ENCODE data around the gene PEMT.

DNA sequence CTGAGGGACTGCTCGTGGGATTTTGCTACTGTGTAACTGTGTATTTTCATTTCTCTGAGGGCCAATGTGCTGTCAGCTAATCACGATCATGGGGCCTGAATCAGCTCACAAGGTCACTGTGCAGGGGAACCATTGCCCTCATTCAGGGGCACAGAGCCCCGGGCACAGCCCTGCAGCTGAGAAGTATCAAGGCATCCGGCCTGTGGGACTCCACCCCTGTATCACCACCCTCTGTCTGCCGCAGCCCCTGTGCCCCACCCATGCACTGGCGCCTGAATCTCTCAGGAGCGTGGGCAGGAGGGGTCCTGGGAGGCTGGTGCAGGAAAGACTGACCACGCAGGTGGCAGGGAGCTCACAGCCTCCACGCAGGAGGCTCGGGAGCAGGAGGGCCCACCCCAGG lies 51.9 kb downstream of the PEMT start:
- no peak for TF ChIP-seq EZH2 (IDR thresholded peaks at IDR 0.05)
- no peak for TF ChIP-seq POLR2AphosphoS5 (IDR thresholded peaks at IDR 0.05; ENCODE audit: borderline replicate concordance, low read depth, low read length)

All from SK-N-MC (cell line).